ENCODE data around the gene MVK. TPM values are rescaled to one million over a fixed set of nuclear protein-coding genes. Genes with fewer than 3 reads are reported as not detected.

Gene MVK
- total RNA-seq, 4 donors from 2014 or later = 20.4 to 42.0 (median 31.6) TPM

GRCh38 chr12:109625131-109625559 is 51.6 kb downstream of the MVK start:
- no peak for TF ChIP-seq POLR2A (IDR thresholded peaks at IDR 0.05)
- TF ChIP-seq, protein P1, sequence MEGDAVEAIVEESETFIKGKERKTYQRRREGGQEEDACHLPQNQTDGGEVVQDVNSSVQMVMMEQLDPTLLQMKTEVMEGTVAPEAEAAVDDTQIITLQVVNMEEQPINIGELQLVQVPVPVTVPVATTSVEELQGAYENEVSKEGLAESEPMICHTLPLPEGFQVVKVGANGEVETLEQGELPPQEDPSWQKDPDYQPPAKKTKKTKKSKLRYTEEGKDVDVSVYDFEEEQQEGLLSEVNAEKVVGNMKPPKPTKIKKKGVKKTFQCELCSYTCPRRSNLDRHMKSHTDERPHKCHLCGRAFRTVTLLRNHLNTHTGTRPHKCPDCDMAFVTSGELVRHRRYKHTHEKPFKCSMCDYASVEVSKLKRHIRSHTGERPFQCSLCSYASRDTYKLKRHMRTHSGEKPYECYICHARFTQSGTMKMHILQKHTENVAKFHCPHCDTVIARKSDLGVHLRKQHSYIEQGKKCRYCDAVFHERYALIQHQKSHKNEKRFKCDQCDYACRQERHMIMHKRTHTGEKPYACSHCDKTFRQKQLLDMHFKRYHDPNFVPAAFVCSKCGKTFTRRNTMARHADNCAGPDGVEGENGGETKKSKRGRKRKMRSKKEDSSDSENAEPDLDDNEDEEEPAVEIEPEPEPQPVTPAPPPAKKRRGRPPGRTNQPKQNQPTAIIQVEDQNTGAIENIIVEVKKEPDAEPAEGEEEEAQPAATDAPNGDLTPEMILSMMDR (IDR thresholded peaks at IDR 0.05) = no peak
- WGBS, 2 donors = 75 to 76% methylated on average over 2 to 6 of the region's 6 CpGs
- Histone ChIP-seq H3K36me3 (no peaks in the 10 kb centered on the region), H3K9me3 (no peaks in the 10 kb centered on the region), H3K27me3 (no peaks in the 10 kb centered on the region), H3K27ac (no peak overlapping the region), H3K4me3 (replicated peaks in 1 of 3) (no peak overlapping the region), H3K4me1 (no peaks in the 10 kb centered on the region)
- no peak for DNase-seq
- intact Hi-C loops (cut with DNase I) = no loop called here

DNA sequence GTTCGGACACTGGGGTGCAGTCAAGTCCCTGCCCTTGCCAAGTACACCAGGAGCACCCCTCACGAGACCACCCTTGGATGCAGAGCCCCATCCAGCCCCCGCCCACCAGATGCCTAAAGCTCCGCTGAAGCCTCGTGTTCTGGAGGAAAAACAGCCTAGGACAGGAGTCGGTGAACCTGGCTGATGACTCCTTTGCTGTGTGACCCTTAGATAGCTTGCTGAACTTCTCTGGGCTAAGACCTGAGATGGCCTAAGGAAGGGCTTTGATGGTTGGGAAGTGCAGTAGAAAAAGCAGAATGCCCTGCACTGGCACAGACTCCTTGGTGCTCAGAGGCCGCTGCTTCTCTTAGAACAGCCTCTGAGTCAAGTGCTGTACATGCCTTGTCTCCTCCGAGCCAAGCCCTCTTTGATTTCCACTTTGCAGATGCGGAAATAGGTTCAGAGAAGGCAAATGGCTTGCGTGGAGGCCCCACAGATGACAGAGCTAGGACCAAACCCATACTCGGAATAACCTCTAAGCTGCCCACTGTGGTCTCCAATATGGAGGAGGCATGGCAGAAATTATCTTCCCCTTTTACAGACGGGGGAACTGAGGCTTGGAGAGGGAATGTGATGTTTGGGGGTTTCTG is 52.3 kb downstream of the MVK start:
- DNase-seq = no peak
- WGBS, 2 donors = 62 to 68% methylated on average over 11 of the region's 12 CpGs
- Histone ChIP-seq H3K27ac (no peak overlapping the region), H3K36me3 (no peaks in the 10 kb centered on the region), H3K4me1 (no peaks in the 10 kb centered on the region), H3K4me3 (replicated peaks in 1 of 3) (no peak overlapping the region), H3K27me3 (no peaks in the 10 kb centered on the region), H3K9me3 (no peaks in the 10 kb centered on the region)
- intact Hi-C loops (cut with DNase I) = no loop called here
- TF ChIP-seq, protein P1 (IDR thresholded peaks at IDR 0.05) = no peak
- TF ChIP-seq POLR2A (IDR thresholded peaks at IDR 0.05) = no peak

GRCh38 chr12:109626378-109627115 is 53.0 kb downstream of the MVK start:
- TF ChIP-seq, protein P1 (IDR thresholded peaks at IDR 0.05) = no peak
- TF ChIP-seq POLR2A (IDR thresholded peaks at IDR 0.05) = no peak
- Histone ChIP-seq H3K27ac (no peak overlapping the region), H3K4me1 (no peaks in the 10 kb centered on the region), H3K27me3 (no peaks in the 10 kb centered on the region), H3K9me3 (no peaks in the 10 kb centered on the region), H3K4me3 (replicated peaks in 1 of 3) (no peak overlapping the region), H3K36me3 (no peaks in the 10 kb centered on the region)
- DNase-seq = no peak
- intact Hi-C loops (cut with DNase I) = no loop called here
- WGBS, 2 donors = 62 to 63% methylated on average over 5 to 6 of the region's 7 CpGs

- no peak overlapping the region for H3K27ac ChIP-seq
- H3K4me1 ChIP-seq = no peaks in the 10 kb centered on the region
- intact Hi-C loops (cut with DNase I) = no loop called here
- 63 to 79% methylated on average over 4 to 7 of the region's 7 CpGs for WGBS, 2 donors
- H3K36me3 ChIP-seq = no peaks in the 10 kb centered on the region
- no peaks in the 10 kb centered on the region for H3K27me3 ChIP-seq
- no peak overlapping the region for H3K4me3 ChIP-seq (replicated peaks in 1 of 3)
- no peak for DNase-seq
- TF ChIP-seq, protein P1 (IDR thresholded peaks at IDR 0.05) = no peak
- TF ChIP-seq POLR2A (IDR thresholded peaks at IDR 0.05) = no peak
- H3K9me3 ChIP-seq = no peaks in the 10 kb centered on the region
These were observed 54.0 kb downstream of the MVK start for GRCh38 chr12:109627633-109628032.

DNA sequence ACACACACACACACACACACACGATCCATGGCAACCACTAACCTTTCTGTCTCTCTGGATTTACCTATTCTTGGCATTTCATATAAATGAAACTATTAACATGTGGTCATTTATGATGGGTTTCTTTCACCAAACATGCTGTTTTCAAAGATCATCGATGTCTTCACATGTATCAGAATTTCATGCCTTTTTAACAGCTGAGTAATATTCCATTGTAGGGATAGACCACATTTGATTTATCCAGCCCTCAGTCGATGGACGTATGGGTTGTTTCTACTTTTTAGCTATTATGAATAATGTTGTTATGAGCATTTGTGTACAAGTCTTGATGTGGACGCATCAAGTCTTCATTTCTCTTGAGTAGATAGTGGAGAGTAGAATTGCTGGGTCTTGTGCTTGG is 56.5 kb downstream of the MVK start:
- WGBS, 2 donors = 92 to 95% methylated on average over 5 of the region's 5 CpGs
- intact Hi-C loops (cut with DNase I) = no loop called here
- Histone ChIP-seq H3K27me3 (no peaks in the 10 kb centered on the region), H3K4me1 (no peaks in the 10 kb centered on the region), H3K27ac (no peak overlapping the region), H3K36me3 (no peaks in the 10 kb centered on the region), H3K4me3 (replicated peaks in 1 of 3) (no peak overlapping the region), H3K9me3 (no peaks in the 10 kb centered on the region)
- TF ChIP-seq POLR2A (IDR thresholded peaks at IDR 0.05) = no peak
- DNase-seq = no peak

All from thyroid gland (tissue), 4 donors.